HL-60 (cell line): ENCODE data around the gene PIGC.

ENCODE experiments used
- GABPA ChIP-seq: IDR thresholded peaks from 2 replicates; pipeline ENCODE4 v1.6.1; 2012; ENCODE audit warnings: low read depth
- POLR2AphosphoS5 ChIP-seq: IDR thresholded peaks from 2 replicates; pipeline ENCODE4 v1.6.1; 2012; ENCODE audit warnings: low read depth
- SPI1 ChIP-seq: IDR thresholded peaks from 2 replicates; pipeline ENCODE4 v1.6.1; 2012; ENCODE audit warnings: low read depth, mild to moderate bottlenecking, borderline replicate concordance
- TF ChIP-seq, protein P1 (sequence below): IDR thresholded peaks from one replicate; pipeline ENCODE4 v1.5.1; 2011; ENCODE audit warnings: low read length, control low read depth, inconsistent platforms; ENCODE audit not compliant: insufficient read depth

DNA sequence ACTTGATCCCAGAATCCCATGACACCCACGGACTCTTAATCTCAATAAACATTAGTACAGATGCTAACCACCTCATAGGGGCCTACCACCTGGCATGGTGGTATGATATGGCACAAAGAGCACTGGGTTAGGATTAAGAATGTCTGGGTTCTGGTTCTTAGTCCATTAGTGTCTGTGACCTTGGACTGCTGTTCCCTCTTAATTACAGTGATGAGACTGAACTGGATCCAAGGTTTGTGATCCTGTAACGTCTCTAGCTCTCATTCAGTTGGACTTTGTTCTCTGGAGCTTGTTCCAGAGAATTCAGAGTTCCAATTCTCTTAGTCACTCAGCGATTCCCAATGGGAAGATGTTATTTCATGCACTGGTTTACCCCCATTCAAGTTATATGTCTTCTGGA is 23.6 kb upstream of the PIGC start:
- TF ChIP-seq, protein P1, sequence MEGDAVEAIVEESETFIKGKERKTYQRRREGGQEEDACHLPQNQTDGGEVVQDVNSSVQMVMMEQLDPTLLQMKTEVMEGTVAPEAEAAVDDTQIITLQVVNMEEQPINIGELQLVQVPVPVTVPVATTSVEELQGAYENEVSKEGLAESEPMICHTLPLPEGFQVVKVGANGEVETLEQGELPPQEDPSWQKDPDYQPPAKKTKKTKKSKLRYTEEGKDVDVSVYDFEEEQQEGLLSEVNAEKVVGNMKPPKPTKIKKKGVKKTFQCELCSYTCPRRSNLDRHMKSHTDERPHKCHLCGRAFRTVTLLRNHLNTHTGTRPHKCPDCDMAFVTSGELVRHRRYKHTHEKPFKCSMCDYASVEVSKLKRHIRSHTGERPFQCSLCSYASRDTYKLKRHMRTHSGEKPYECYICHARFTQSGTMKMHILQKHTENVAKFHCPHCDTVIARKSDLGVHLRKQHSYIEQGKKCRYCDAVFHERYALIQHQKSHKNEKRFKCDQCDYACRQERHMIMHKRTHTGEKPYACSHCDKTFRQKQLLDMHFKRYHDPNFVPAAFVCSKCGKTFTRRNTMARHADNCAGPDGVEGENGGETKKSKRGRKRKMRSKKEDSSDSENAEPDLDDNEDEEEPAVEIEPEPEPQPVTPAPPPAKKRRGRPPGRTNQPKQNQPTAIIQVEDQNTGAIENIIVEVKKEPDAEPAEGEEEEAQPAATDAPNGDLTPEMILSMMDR, result no peak
- TF ChIP-seq SPI1 (no peak), POLR2AphosphoS5 (no peak), GABPA (no peak)
